ENCODE results near the gene SHB. TPM values are rescaled to one million over a fixed set of nuclear protein-coding genes. Genes with fewer than 3 reads are reported as not detected.

Gene SHB
- total RNA-seq, 2 experiments from 2014 or later, result 1.1 to 1.2 TPM

GRCh38 chr9:37976714-37977477 is 92.1 kb downstream of the SHB start:
- H3K27me3 Mint-ChIP-seq, result no peaks in the 10 kb centered on the region
- Histone ChIP-seq H3K27ac (ENCODE audit: low read depth in 1 of 2, low read length in 2 of 2) (no peak overlapping the region), H3K27me3 (ENCODE audit: control insufficient read depth in 1 of 2, insufficient read depth in 2 of 2, low read length in 2 of 2) (no peaks in the 10 kb centered on the region), H3K36me3 (ENCODE audit: insufficient read depth, low read length) (no peaks in the 10 kb centered on the region), H3K4me1 (ENCODE audit: insufficient read depth, low read length) (no peaks in the 10 kb centered on the region), H3K4me3 (ENCODE audit: low read length) (no peak overlapping the region), H3K9me3 (ENCODE audit: control insufficient read depth in 1 of 2, insufficient read depth in 1 of 2, low read length in 2 of 2) (no peaks in the 10 kb centered on the region)
- POLR2A ChIA-PET, result no interaction called here
- H3K36me3 Mint-ChIP-seq (ENCODE audit: low read depth), result no peaks in the 10 kb centered on the region
- no peak overlapping the region for H3K4me3 Mint-ChIP-seq
- CTCF ChIA-PET, result no interaction called here
- no peak for DNase-seq
- no peak for ATAC-seq (ENCODE audit: poor library complexity)
- H3K27ac Mint-ChIP-seq, result no peak overlapping the region
- TF ChIP-seq CTCF (IDR thresholded peaks at IDR 0.05), result no peak
- H3K4me1 Mint-ChIP-seq (ENCODE audit: low read depth), result no peaks in the 10 kb centered on the region
- intact Hi-C loops (cut with DNase I, micrococcal nuclease), result no loop called here
- no peaks in the 10 kb centered on the region for H3K9me3 Mint-ChIP-seq

- no peak overlapping the region for H3K4me3 Mint-ChIP-seq
- Histone ChIP-seq H3K36me3 (ENCODE audit: insufficient read depth, low read length) (no peaks in the 10 kb centered on the region), H3K9me3 (ENCODE audit: control insufficient read depth in 1 of 2, insufficient read depth in 1 of 2, low read length in 2 of 2) (no peaks in the 10 kb centered on the region), H3K27me3 (ENCODE audit: control insufficient read depth in 1 of 2, insufficient read depth in 2 of 2, low read length in 2 of 2) (no peaks in the 10 kb centered on the region), H3K4me1 (ENCODE audit: insufficient read depth, low read length) (no peaks in the 10 kb centered on the region), H3K27ac (ENCODE audit: low read depth in 1 of 2, low read length in 2 of 2) (no peak overlapping the region), H3K4me3 (ENCODE audit: low read length) (no peak overlapping the region)
- no peaks in the 10 kb centered on the region for H3K9me3 Mint-ChIP-seq
- H3K4me1 Mint-ChIP-seq (ENCODE audit: low read depth), result no peaks in the 10 kb centered on the region
- ATAC-seq (ENCODE audit: poor library complexity), result no peak
- ChIA-PET POLR2A (no interaction called here), CTCF (no interaction called here)
- DNase-seq, result no peak
- no peaks in the 10 kb centered on the region for H3K27me3 Mint-ChIP-seq
- TF ChIP-seq CTCF (IDR thresholded peaks at IDR 0.05), result no peak
- H3K36me3 Mint-ChIP-seq (ENCODE audit: low read depth), result no peaks in the 10 kb centered on the region
- H3K27ac Mint-ChIP-seq, result no peak overlapping the region
- intact Hi-C loops (cut with DNase I, micrococcal nuclease), result no loop called here
These were observed 93.4 kb downstream of the SHB start for GRCh38 chr9:37975639-37976038.

- intact Hi-C loops (cut with DNase I, micrococcal nuclease), result no loop called here
- TF ChIP-seq CTCF (IDR thresholded peaks at IDR 0.05), result no peak
- Mint-ChIP-seq H3K27ac (no peak overlapping the region), H3K4me1 (ENCODE audit: low read depth) (no peaks in the 10 kb centered on the region), H3K27me3 (no peaks in the 10 kb centered on the region), H3K4me3 (no peak overlapping the region), H3K9me3 (no peaks in the 10 kb centered on the region), H3K36me3 (ENCODE audit: low read depth) (no peaks in the 10 kb centered on the region)
- ChIA-PET POLR2A (no interaction called here), CTCF (no interaction called here)
- H3K4me3 ChIP-seq (ENCODE audit: low read length), result no peak overlapping the region
- ATAC-seq (ENCODE audit: poor library complexity) (no peak), DNase-seq (no peak)
- no peaks in the 10 kb centered on the region for H3K4me1 ChIP-seq (ENCODE audit: insufficient read depth, low read length)
- no peaks in the 10 kb centered on the region for H3K27me3 ChIP-seq (ENCODE audit: control insufficient read depth in 1 of 2, insufficient read depth in 2 of 2, low read length in 2 of 2)
- no peaks in the 10 kb centered on the region for H3K36me3 ChIP-seq (ENCODE audit: insufficient read depth, low read length)
- no peak overlapping the region for H3K27ac ChIP-seq (ENCODE audit: low read depth in 1 of 2, low read length in 2 of 2)
- no peaks in the 10 kb centered on the region for H3K9me3 ChIP-seq (ENCODE audit: control insufficient read depth in 1 of 2, insufficient read depth in 1 of 2, low read length in 2 of 2)
These were observed 94.4 kb downstream of the SHB start for GRCh38 chr9:37974506-37975173.
